IMR-90 (cell line): ENCODE data around the gene CEP170. TPM values are rescaled to one million over a fixed set of nuclear protein-coding genes. Genes with fewer than 3 reads are reported as not detected.
"Not testable (repeated sequence)": the region's sequence is repeated elsewhere in the genome, so short reads cannot be mapped to it uniquely, and the experiment has no call there.

ENCODE experiments used
- ATAC-seq: fragments of 200-7000 bp; cut with Tn5 transposase; 2 replicates; pipeline ENCODE4 v1.9.1; 2020; ENCODE audit warnings: low read depth, mild to moderate bottlenecking, moderate library complexity
- BruUV-seq: library from RNA; stranded (reverse); fragments of 400-500 nt; replicated peaks from 2 replicates; lab custom pipeline; 2021; lab: Mats Ljungman, UMichigan
- CTCF ChIA-PET: fragments of 300-600 bp; formaldehyde crosslinking; extraction: SDS; loops from one replicate; lab custom pipeline; 2021; ENCODE audit warnings: antibody characterized with exemption; lab: Yijun Ruan, JAX
- POLR2A ChIA-PET: fragments of 300-600 bp; sonication (Branson Sonifier 250); formaldehyde crosslinking; loops from one replicate; lab custom pipeline; 2022; ENCODE audit warnings: antibody characterized with exemption; ENCODE audit not compliant: unreplicated experiment; lab: Charles Lee
- DNase-seq: peaks from one replicate; pipeline ENCODE4 v3.0.0; 2013
- H2AFZ ChIP-seq: replicated peaks from 2 replicates; pipeline ENCODE3; 2013; ENCODE audit warnings: low read length, mild to moderate bottlenecking; ENCODE audit not compliant: poor library complexity
- H2AK5ac ChIP-seq: 2 replicates; pipeline ENCODE4 v1.6.1; 2013; ENCODE audit warnings: low read depth, low read length, inconsistent platforms
- H2AK9ac ChIP-seq: replicated peaks from 2 replicates; pipeline ENCODE3; 2013; ENCODE audit warnings: mild to moderate bottlenecking, low read depth, low read length, moderate library complexity; ENCODE audit not compliant: poor library complexity
- H2BK120ac ChIP-seq: 2 replicates; pipeline ENCODE4 v1.6.1; 2013; ENCODE audit warnings: low read depth, low read length, inconsistent platforms
- H2BK15ac ChIP-seq: 3 replicates; pipeline ENCODE4 v1.6.1; 2013; ENCODE audit warnings: low read depth, low read length, inconsistent platforms
- H2BK20ac ChIP-seq: 2 replicates; pipeline ENCODE4 v1.6.1; 2013; ENCODE audit warnings: low read depth, mild to moderate bottlenecking, inconsistent platforms, low read length, moderate library complexity
- H2BK5ac ChIP-seq: 2 replicates; pipeline ENCODE4 v1.6.1; 2013; ENCODE audit warnings: mild to moderate bottlenecking, low read depth, low read length, inconsistent platforms; ENCODE audit not compliant: poor library complexity, severe bottlenecking
- H3K14ac ChIP-seq: replicated peaks from 2 replicates; pipeline ENCODE4 v1.6.1; 2013; ENCODE audit warnings: low read depth, low read length, inconsistent platforms
- H3K18ac ChIP-seq: 2 replicates; pipeline ENCODE4 v1.6.1; 2013; ENCODE audit warnings: low read depth, low read length, control low read depth
- H3K23ac ChIP-seq: 2 replicates; pipeline ENCODE4 v1.6.1; 2013; ENCODE audit warnings: low read depth, low read length, inconsistent platforms
- H3K27ac ChIP-seq: 2 replicates; pipeline ENCODE4 v1.5.1; 2013; ENCODE audit warnings: mild to moderate bottlenecking, control low read depth, low read length; ENCODE audit not compliant: insufficient read depth
- H3K27me3 ChIP-seq: 2 replicates; pipeline ENCODE4 v1.6.1; 2013; ENCODE audit warnings: low read length; ENCODE audit not compliant: control insufficient read depth, insufficient read depth
- H3K36me3 ChIP-seq: 2 replicates; pipeline ENCODE4 v1.6.1; 2013; ENCODE audit warnings: low read length, mixed read lengths; ENCODE audit not compliant: control insufficient read depth, insufficient read depth
- H3K4ac ChIP-seq: 2 replicates; pipeline ENCODE4 v1.6.1; 2013; ENCODE audit warnings: low read depth, low read length, inconsistent platforms
- H3K4me1 ChIP-seq: 2 replicates; pipeline ENCODE4 v1.6.1; 2013; ENCODE audit warnings: low read length, mixed read lengths; ENCODE audit not compliant: control insufficient read depth, insufficient read depth
- H3K4me2 ChIP-seq: 2 replicates; pipeline ENCODE4 v1.6.1; 2013; ENCODE audit warnings: low read depth, mild to moderate bottlenecking, control low read depth, low read length, moderate library complexity
- H3K4me3 ChIP-seq: 2 replicates; pipeline ENCODE4 v1.5.1; 2013; ENCODE audit warnings: low read depth, mild to moderate bottlenecking, control low read depth, low read length, moderate library complexity; ENCODE audit not compliant: insufficient read depth
- H3K56ac ChIP-seq: 2 replicates; pipeline ENCODE4 v1.6.1; 2013; ENCODE audit warnings: low read length, inconsistent platforms; ENCODE audit not compliant: insufficient read depth; ENCODE audit errors: extremely low read depth
- H3K79me1 ChIP-seq, 2 experiments: 2 replicates each; pipeline ENCODE4 v1.6.1; 2013; ENCODE audit warnings: low read length in 2 of 2, inconsistent platforms in 1 of 2, low read depth in 1 of 2
- H3K9ac ChIP-seq: 2 replicates; pipeline ENCODE4 v1.6.1; 2013; ENCODE audit warnings: low read depth, low read length, control low read depth
- H3K9me1 ChIP-seq: 2 replicates; pipeline ENCODE4 v1.6.1; 2013; ENCODE audit warnings: low read length, inconsistent platforms; ENCODE audit not compliant: insufficient read depth
- H3K9me3 ChIP-seq: 2 replicates; pipeline ENCODE4 v1.6.1; 2013; ENCODE audit warnings: low read length; ENCODE audit not compliant: control insufficient read depth, insufficient read depth
- H4K20me1 ChIP-seq: 2 replicates; pipeline ENCODE4 v1.6.1; 2013; ENCODE audit warnings: low read length, inconsistent platforms; ENCODE audit not compliant: insufficient read depth
- H4K5ac ChIP-seq: 2 replicates; pipeline ENCODE4 v1.6.1; 2013; ENCODE audit warnings: mild to moderate bottlenecking, low read depth, low read length, control low read depth
- H4K8ac ChIP-seq, 2 experiments: 2 replicates each; pipeline ENCODE4 v1.6.1; 2013; ENCODE audit warnings: low read depth in 2 of 2, low read length in 2 of 2, control low read depth in 1 of 2, inconsistent platforms in 1 of 2
- H4K91ac ChIP-seq: 2 replicates; pipeline ENCODE4 v1.6.1; 2013; ENCODE audit warnings: low read depth, low read length, inconsistent platforms; ENCODE audit not compliant: insufficient read depth
- WGBS, 2 experiments: methylation state at CpG; one replicate each; pipeline versions ENCODE4 v1.1.5 to v1.1.7; 2013; ENCODE audit warnings: missing lambda C conversion rate in 2 of 2; ENCODE audit not compliant: insufficient read length in 1 of 2; ENCODE audit errors: extremely low coverage in 2 of 2; 5-methylcytosine and 5-hydroxymethylcytosine counted together
- dilution Hi-C: fragments of 300-500 bp; cut with HindIII; formaldehyde crosslinking; loops from one replicate; pipeline ENCODE4 v1.14.3; 2018; ENCODE audit warnings: low sequenced_read_pairs; ENCODE audit not compliant: unreplicated experiment
- in situ Hi-C: fragments of 300-500 bp; cut with MboI; formaldehyde crosslinking; loops from 3 replicates; pipeline ENCODE4 v1.14.3; 2019; ENCODE audit warnings: low sequenced_read_pairs, inconsistent platforms, mixed read lengths
- intact Hi-C: fragments of 100-400 bp; cut with micrococcal nuclease; formaldehyde crosslinking; loops from 2 replicates; pipeline ENCODE4 v1.10.0; 2022
- polyA plus RNA-seq, 3 experiments: library from polyadenylated mRNA; depleted of rRNA; stranded (reverse); fragments of >200 nt; gene quantifications; 2 replicates each; pipeline ENCODE4 v1.2.3, GENCODE V29; 2012; ENCODE audit warnings: low replicate concordance in 1 of 3
- total RNA-seq: library from RNA; depleted of rRNA; stranded (reverse); fragments of >200 nt; gene quantifications from 2 replicates; pipeline ENCODE4 v1.2.3, GENCODE V29; 2012

Gene CEP170
- total and polyA plus RNA-seq, 2 of the 4 experiments (the other 2 are of a cell fraction) = 65.8 to 151 TPM

DNA sequence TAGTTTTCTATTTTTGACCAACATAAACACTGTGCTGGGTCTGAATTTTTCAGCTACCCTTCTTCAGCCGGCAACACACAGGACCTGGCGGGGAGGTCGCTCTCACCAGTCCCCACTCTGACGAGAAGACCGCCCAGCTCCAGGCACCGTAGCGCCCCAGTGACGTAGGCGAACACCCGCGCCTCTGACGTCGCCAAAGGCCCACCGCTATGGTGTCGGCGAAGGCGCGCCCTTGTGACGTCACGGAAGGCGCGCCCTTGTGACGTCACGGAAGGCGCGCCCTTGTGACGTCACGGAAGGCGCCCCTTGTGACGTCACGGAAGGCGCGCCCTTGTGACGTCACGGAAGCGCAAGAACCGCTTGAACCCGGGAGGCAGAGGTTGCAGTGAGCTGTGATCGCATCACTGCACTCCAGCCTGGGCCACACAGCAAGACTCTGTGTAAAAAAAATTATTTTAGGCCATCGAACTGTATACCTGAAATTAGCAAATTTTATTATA lies 153.5 kb downstream of the CEP170 start:
- H3K27ac ChIP-seq, POLR2A ChIA-PET, H2AK9ac ChIP-seq, in situ Hi-C loops, H2BK5ac ChIP-seq, H3K14ac ChIP-seq, intact Hi-C loops, H2AFZ ChIP-seq, BruUV-seq, H3K18ac ChIP-seq, H3K4ac ChIP-seq, ATAC-seq, H4K91ac ChIP-seq, H3K36me3 ChIP-seq, H2BK15ac ChIP-seq, dilution Hi-C loops, CTCF ChIA-PET, H2AK5ac ChIP-seq, H3K56ac ChIP-seq, H4K20me1 ChIP-seq, H3K27me3 ChIP-seq, H4K5ac ChIP-seq, H2BK20ac ChIP-seq, H3K9ac ChIP-seq, H3K79me1 ChIP-seq, H3K4me1 ChIP-seq, H3K9me3 ChIP-seq, H2BK120ac ChIP-seq, H3K4me2 ChIP-seq, H3K9me1 ChIP-seq, H3K23ac ChIP-seq: not testable (repeated sequence)
- Histone ChIP-seq H3K4me3 (peak overlapping the region; percentile 41; the same call in 1 of the 2 replicates), H4K8ac (peak overlapping the region in 1 of 2 experiments; percentile 74; a peak in 2 of 4 replicates)
- 30% methylated on average over 21 of the region's 40 CpGs; no CpG with 5 or more reads in 1 of the 2 experiments for WGBS, 2 experiments
- DNase-seq = peak; percentile 32

GRCh38 chr1:243087368-243087767 lies 167.7 kb downstream of the CEP170 start:
- H3K27ac ChIP-seq, H2AK5ac ChIP-seq, BruUV-seq, H3K9me3 ChIP-seq, ATAC-seq, POLR2A ChIA-PET, H3K14ac ChIP-seq, H4K91ac ChIP-seq, dilution Hi-C loops, H2AK9ac ChIP-seq, H3K4me2 ChIP-seq, H3K36me3 ChIP-seq, DNase-seq, H4K20me1 ChIP-seq, H4K5ac ChIP-seq, H3K4me1 ChIP-seq, H3K27me3 ChIP-seq, H3K23ac ChIP-seq, H3K9ac ChIP-seq, H3K4me3 ChIP-seq, H2BK5ac ChIP-seq, CTCF ChIA-PET, H2BK15ac ChIP-seq, H3K56ac ChIP-seq, H3K79me1 ChIP-seq, H4K8ac ChIP-seq, H2BK120ac ChIP-seq, H2BK20ac ChIP-seq, H3K18ac ChIP-seq, H3K4ac ChIP-seq, intact Hi-C loops, in situ Hi-C loops, H3K9me1 ChIP-seq, H2AFZ ChIP-seq: not testable (repeated sequence)
- no CpG with 5 or more reads among the region's 3 CpGs for WGBS, 2 experiments
